HFF-Myc (cell line): ENCODE data around the gene IMMP2L.

Experiments
- DNase-seq: peaks from one replicate; pipeline ENCODE4 v3.0.0-alpha.2; 2011; ENCODE audit warnings: low read depth; ENCODE audit errors: extremely low read depth
- H3K4me3 ChIP-seq: replicated peaks from 2 replicates; pipeline ENCODE4 v1.5.1; 2011; ENCODE audit warnings: low read depth, mild to moderate bottlenecking, control low read depth, low read length
- CTCF ChIP-seq: IDR thresholded peaks from 2 replicates; pipeline ENCODE4 v1.5.1; 2012; ENCODE audit warnings: mild to moderate bottlenecking, low read depth, low read length, control low read depth; ENCODE audit errors: missing control alignments

The IMMP2L gene

GRCh38 chr7:111164442-111164841 is 397.9 kb downstream of the IMMP2L start:
- no peak for TF ChIP-seq CTCF

GRCh38 chr7:111162692-111163091 is 399.6 kb downstream of the IMMP2L start:
- TF ChIP-seq CTCF = no peak
- no peak overlapping the region for H3K4me3 ChIP-seq
- DNase-seq = no peak

More at GRCh38 chr7:111164442-111164841, 397.9 kb downstream of the IMMP2L start:
- no peak overlapping the region for H3K4me3 ChIP-seq
- DNase-seq = no peak

GRCh38 chr7:111160297-111160696 is 402.0 kb downstream of the IMMP2L start:
- no peak for DNase-seq
- no peak for TF ChIP-seq CTCF
- no peak overlapping the region for H3K4me3 ChIP-seq

- no peak for TF ChIP-seq CTCF
- no peak overlapping the region for H3K4me3 ChIP-seq
- DNase-seq = no peak
These were observed 402.9 kb downstream of the IMMP2L start for GRCh38 chr7:111159426-111159825.

- TF ChIP-seq CTCF = no peak
- DNase-seq = no peak
- no peak overlapping the region for H3K4me3 ChIP-seq
These were observed 411.6 kb downstream of the IMMP2L start for GRCh38 chr7:111150709-111151108.

- H3K4me3 ChIP-seq = no peak overlapping the region
- no peak for TF ChIP-seq CTCF
- no peak for DNase-seq
These were observed 414.4 kb downstream of the IMMP2L start for GRCh38 chr7:111147708-111148533.
